ENCODE results near the gene MDFIC2.

DNA sequence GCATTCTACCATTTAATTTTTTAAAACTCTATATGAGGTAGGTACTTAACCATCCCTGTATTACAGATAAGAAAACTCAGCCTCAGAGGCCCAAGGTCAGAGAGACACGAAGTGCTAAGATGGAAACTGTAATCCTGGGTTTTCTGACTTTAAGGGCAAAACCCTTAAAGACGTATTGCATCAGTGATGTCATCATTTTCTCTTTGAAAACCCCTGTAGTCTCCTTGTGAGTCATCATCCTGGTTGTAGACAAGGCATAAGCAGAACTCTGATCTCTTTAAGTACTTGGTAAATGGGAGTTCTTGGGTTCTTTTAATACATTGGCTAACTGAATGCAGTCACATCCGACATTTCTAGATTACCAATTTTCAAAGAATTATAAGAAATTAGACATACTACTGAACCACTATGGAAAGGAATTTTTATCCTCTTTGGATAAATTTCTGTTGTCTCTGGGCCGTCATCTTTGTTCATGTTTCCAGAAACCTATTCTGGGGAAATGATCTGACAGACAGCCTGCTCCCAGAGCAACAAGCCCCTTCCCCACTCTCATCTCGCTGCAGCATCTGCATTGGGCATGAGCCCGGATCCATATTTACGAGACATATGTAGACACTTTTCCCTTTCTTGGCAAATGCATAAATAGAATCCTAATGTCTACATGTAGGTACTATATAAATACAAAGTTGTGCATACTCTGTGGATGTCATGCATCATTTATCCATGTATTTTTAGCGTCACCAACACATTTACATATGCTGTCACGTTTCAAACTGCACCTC is 48.7 kb upstream of the MDFIC2 start:
- TF ChIP-seq, protein P1, sequence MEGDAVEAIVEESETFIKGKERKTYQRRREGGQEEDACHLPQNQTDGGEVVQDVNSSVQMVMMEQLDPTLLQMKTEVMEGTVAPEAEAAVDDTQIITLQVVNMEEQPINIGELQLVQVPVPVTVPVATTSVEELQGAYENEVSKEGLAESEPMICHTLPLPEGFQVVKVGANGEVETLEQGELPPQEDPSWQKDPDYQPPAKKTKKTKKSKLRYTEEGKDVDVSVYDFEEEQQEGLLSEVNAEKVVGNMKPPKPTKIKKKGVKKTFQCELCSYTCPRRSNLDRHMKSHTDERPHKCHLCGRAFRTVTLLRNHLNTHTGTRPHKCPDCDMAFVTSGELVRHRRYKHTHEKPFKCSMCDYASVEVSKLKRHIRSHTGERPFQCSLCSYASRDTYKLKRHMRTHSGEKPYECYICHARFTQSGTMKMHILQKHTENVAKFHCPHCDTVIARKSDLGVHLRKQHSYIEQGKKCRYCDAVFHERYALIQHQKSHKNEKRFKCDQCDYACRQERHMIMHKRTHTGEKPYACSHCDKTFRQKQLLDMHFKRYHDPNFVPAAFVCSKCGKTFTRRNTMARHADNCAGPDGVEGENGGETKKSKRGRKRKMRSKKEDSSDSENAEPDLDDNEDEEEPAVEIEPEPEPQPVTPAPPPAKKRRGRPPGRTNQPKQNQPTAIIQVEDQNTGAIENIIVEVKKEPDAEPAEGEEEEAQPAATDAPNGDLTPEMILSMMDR (conservative IDR thresholded peaks at IDR 0.05; ENCODE audit: low read length): no peak
- TF ChIP-seq EZH2phosphoT487 (IDR thresholded peaks at IDR 0.05; ENCODE audit: borderline replicate concordance): no peak
